NK-92 (cell line): Measurements from ENCODE around the gene IGSF10.

ENCODE experiments used
- DNase-seq: peaks from one replicate; lab custom pipeline; 2025; ENCODE audit not compliant: unreplicated experiment; lab: John Stamatoyannopoulos, UW

IGSF10 gene

GRCh38 chr3:151467069-151467468 is 6.2 kb upstream of the IGSF10 start:
- no peak for DNase-seq

- no peak for DNase-seq
Observed at GRCh38 chr3:151462991-151463390, 2.1 kb upstream of the IGSF10 start.

GRCh38 chr3:151462278-151462780 is 1.5 kb upstream of the IGSF10 start:
- DNase-seq, result no peak

GRCh38 chr3:151460228-151460627 is 633 bp downstream of the IGSF10 start:
- no peak for DNase-seq

GRCh38 chr3:151459358-151459757 is 1.5 kb downstream of the IGSF10 start:
- no peak for DNase-seq

GRCh38 chr3:151456065-151456464 is 4.8 kb downstream of the IGSF10 start:
- DNase-seq, result no peak

- DNase-seq, result no peak
Observed at GRCh38 chr3:151452841-151453240, 8.0 kb downstream of the IGSF10 start.

- no peak for DNase-seq
Observed at GRCh38 chr3:151452368-151452767, 8.5 kb downstream of the IGSF10 start.

GRCh38 chr3:151446002-151446340 is 14.9 kb downstream of the IGSF10 start:
- DNase-seq, result no peak

- no peak for DNase-seq
Observed at GRCh38 chr3:151445273-151446001, 15.4 kb downstream of the IGSF10 start.

- no peak for DNase-seq
Observed at GRCh38 chr3:151443583-151443982, 17.3 kb downstream of the IGSF10 start.

GRCh38 chr3:151440940-151441339 is 19.9 kb downstream of the IGSF10 start:
- DNase-seq, result no peak

GRCh38 chr3:151439652-151440125 is 21.2 kb downstream of the IGSF10 start:
- DNase-seq, result no peak

- DNase-seq, result no peak
Observed at GRCh38 chr3:151437906-151438305, 23.0 kb downstream of the IGSF10 start.

- DNase-seq, result no peak
Observed at GRCh38 chr3:151436675-151437446, 24.0 kb downstream of the IGSF10 start.

GRCh38 chr3:151434151-151434890 is 26.5 kb downstream of the IGSF10 start:
- DNase-seq, result no peak

- DNase-seq, result no peak
Observed at GRCh38 chr3:151432616-151433372, 28.1 kb downstream of the IGSF10 start.

- DNase-seq, result no peak
Observed at GRCh38 chr3:151431940-151432339, 28.9 kb downstream of the IGSF10 start.

GRCh38 chr3:151430821-151431484 is 29.9 kb downstream of the IGSF10 start:
- no peak for DNase-seq

- no peak for DNase-seq
Observed at GRCh38 chr3:151428386-151428785, 32.5 kb downstream of the IGSF10 start.
